Stimulated activated CD8-positive, alpha-beta memory T cell treated with anti-CD3 and anti-CD28 coated beads, Interleukin-15, amount 100 ng/mL, for 4 hours (primary cell): ENCODE results near the gene PARD6G.
"Not testable (repeated sequence)": the region's sequence is repeated elsewhere in the genome, so short reads cannot be mapped to it uniquely, and the experiment has no call there.

Experiments
- DNase-seq, 2 donors: peaks; one replicate each; pipeline ENCODE4 v3.0.0-alpha.2; 2020; ENCODE audit warnings: low read depth in 2 of 2

Gene PARD6G

GRCh38 chr18:80171054-80171872 lies 76.1 kb downstream of the PARD6G start:
- no peak for DNase-seq

DNA sequence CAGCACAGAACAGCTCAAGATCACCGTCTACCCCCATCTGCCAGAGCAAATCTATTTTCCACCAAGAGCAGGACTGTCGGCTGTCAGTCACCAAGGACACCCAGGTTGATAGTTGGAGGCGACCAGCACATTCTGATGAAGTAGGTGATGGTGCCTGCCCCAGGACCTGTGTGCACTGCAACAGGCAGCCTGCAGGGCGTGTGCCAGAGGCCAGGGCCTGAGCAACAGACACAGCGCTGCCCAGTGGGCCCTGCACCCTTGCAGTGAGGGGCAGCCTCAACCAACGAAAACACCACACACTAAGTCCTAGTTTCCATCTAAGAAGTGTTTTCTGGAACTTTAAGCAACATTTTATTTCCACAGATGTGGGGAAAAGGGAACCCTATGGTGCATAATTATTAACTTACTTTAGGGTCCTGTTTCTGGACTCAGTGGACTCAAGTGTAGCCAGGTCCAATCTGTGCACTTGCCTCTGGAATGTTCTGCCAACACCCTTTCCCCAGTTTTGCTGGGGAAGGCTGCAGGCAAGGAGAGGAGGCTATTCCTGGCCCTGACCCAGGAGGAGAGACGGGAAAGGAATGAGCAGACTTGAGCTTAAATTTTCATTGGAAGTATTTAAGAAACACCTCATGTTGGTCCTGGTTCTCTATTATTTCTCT lies 76.8 kb downstream of the PARD6G start:
- DNase-seq: no peak

- no peak for DNase-seq
Observed at GRCh38 chr18:80169607-80170006, 77.7 kb downstream of the PARD6G start.

DNA sequence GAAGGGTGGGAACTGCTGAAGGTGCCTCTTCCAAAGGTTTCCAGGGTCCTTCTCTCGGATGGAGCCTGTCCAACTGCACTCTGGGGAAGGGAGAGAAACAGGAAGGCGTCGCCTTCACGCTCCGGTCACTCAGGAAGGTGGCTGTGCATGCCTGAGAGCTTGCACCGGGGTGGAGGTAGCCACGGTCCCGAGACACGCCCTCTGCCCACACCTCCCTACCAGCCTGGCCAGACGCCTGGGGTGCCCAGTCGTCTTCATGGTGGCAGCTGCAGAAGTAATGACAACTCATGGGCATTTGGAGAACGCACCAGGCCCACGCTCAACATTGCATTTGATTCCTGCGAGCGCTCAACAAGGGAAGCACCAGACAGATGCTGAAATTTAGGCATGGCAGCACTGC lies 78.3 kb downstream of the PARD6G start:
- no peak for DNase-seq

GRCh38 chr18:80168346-80168745 lies 79.0 kb downstream of the PARD6G start:
- no peak for DNase-seq

DNA sequence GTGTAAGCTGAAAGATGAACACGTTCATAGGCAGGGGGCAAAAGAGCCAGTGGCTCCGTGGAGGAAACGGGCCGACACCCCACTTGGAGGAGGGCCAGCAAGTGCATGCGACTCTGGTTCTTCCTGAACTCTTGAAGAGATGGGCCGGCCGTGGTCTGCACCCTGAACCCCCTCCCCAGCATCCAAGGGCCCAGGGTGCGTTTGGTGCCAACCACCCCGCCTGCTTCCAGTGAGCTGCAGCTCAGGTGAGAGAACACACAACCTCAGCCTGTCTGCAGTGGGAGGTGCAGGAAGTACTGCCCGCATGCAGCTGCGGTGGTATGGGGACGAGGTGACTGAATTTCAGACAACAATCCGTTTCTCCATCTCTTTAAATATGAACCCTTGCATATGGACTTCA lies 79.4 kb downstream of the PARD6G start:
- DNase-seq: no peak

DNA sequence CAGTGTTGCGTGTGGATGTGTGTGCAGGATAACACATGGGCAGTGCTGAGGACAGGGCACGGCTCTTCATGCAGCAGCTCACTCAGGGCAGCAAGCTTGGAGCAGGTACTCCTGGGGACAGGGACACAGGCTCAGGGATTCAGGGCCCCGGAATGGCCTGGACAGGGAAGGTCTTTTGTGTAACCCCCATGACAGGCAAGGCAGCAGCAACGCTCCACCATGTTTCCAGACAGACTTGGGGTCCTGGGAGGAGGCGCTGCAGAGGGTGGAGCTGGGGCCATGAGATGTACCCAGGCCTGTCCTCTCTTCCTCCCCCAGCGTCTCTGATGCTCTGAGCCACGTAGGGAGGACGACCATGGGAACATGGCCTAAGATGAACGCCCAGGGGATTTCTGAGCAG lies 80.0 kb downstream of the PARD6G start:
- no peak for DNase-seq

DNA sequence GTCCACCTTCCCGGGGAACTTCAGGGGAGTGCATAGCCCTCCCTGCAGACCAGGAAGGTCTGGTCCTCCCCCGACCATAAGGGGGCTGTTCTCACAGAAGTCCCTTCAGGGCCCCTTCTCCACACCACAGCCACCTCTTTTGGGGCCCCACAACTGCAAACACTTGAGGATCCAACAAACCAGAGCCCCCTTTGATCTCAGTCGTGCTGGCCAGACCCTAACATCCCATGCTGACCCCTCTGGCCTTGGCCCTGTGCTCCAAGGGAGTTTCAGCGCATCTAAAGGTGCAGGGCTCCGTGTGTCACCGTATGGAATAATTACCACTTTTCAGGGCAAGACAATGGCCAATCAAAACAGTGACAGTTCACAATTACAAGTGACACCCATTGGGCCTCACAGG lies 80.6 kb downstream of the PARD6G start:
- DNase-seq: no peak

GRCh38 chr18:80166240-80166639 lies 81.1 kb downstream of the PARD6G start:
- DNase-seq: no peak

GRCh38 chr18:80164727-80165355 lies 82.5 kb downstream of the PARD6G start:
- DNase-seq: not testable (repeated sequence)

DNA sequence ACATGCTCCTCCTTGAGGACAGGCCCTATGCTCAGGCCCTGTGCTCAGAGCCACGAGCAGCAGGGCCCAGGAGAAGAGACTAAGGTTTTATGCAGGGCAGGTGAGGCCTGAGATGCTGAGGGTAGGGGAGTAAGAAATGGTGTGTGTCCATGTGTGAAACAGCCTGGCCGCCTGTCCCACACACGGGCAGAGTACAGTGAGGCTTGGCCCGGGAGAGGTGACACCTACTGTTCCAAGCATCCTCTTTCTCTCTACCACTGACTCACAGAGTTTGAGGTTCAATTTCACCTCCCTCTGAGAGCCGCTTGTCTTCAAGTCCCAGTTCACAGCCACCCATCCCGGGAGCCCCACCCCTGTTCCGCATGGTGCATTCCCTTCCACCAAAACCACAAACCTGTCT lies 84.1 kb downstream of the PARD6G start:
- no peak for DNase-seq

- DNase-seq: no peak
Observed at GRCh38 chr18:80161781-80162417, 85.4 kb downstream of the PARD6G start.

DNA sequence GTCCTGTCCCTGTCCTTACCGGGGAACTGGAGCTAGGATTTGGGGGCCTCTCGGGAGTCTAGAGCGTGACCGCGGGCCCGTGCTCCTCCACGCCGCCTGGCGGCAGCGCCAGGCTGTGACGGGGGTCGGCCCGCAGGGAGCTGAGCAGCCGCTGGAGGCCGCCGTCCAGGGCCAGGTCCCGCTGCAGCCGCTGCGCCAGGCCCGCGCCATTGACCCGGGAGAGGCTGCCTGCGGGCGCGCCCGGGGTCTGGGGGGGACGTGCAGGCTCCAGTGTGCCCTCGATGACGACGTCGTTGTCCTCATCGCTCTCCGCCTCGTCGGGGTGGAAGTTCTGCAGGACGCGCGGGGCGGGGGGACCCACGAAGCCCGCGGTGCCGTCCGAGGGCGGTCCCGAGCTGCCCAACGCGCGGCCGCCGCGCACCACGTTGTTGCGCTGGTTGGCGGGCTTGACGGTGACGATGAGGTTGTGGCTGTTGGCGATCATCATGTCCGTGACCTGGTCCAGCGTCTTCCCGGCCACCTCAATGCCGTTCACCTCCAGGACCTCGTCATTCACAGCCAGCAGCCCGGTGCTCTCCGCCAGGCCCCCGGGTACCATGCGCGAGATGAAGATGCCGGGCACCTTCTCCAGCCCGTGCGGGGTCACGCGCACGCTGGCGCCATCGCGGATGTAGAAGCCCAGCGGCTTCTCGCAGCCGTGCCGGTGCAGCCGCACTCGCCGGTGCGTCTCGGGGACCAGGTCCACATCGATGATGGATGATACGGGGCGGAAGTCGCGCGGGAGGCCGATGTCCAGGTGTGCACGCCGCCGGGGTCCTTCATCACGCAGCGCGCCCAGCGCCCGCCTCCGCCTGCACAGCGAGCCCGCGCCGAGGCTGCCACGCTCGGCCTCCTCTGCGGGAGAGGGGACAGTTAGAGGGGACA lies 87.3 kb downstream of the PARD6G start:
- no peak for DNase-seq

DNA sequence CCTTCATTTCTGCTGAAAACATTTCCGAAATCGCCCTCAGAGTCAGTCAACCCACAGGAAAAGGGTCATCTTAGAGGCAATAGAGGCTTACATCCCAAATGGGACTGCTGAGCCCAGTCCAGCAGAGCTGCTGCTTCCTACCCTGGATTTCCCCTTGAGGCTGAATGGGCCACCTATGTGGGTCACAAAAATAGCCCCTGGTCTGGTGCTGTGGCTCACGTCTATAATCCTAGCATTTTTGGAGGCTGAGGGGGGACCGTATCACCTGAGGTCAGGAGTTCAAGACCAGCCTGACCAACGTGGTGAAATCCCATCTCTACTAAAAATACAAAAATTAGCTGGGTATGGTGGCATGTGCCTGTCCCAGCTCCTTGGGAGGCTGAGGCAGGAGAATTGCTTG lies 88.9 kb downstream of the PARD6G start:
- DNase-seq: no peak

DNA sequence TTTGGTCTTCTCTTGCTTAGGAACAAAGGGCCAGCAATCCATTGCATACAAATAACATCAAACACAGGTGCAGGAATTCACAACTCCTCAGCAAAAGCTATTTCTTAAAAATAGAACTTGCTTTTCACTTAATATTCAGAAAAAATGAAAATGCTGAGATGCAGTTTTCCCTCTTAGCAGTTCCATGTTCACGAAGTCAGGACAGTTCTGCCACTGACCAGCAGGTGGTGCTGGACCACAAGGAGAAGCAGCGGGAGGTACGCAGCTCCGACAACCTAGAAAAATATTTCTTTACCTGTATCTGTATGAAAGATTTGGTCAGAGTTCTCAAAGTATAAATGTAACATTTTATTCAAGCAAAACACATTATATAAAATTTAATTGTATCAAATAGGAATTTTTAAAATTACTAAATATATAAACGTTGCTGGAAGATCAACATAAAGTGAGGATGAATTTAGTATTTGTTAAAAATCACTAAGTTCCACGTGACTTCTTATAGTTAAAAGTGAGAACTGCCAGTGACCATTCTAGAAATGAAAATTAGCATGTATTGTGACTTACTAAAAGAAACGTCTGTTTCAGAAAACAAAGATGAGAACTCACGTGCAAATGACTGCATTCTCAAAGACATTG lies 89.5 kb downstream of the PARD6G start:
- peak; percentile 32 to 52 for DNase-seq

GRCh38 chr18:80154293-80154692 lies 93.0 kb downstream of the PARD6G start:
- DNase-seq: no peak

DNA sequence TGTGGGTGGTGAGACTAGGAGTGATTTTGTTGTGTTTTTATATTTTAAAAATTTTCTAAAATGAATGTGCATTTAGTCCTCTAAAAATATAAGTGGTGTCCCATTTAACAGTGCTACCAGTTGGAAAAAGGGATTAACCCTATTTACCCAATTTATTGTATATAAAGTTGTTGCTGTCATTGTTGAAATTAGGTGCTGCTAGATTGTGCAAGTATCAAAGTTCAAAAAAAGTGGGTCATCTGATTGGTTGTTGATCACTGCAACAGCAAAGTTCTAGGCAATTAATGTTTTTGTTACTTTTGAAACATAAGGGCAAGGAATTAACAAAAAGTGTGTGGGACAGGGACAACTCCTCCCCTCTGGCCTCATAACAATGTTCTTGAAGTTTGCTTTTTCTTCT lies 97.6 kb downstream of the PARD6G start:
- DNase-seq: no peak

DNA sequence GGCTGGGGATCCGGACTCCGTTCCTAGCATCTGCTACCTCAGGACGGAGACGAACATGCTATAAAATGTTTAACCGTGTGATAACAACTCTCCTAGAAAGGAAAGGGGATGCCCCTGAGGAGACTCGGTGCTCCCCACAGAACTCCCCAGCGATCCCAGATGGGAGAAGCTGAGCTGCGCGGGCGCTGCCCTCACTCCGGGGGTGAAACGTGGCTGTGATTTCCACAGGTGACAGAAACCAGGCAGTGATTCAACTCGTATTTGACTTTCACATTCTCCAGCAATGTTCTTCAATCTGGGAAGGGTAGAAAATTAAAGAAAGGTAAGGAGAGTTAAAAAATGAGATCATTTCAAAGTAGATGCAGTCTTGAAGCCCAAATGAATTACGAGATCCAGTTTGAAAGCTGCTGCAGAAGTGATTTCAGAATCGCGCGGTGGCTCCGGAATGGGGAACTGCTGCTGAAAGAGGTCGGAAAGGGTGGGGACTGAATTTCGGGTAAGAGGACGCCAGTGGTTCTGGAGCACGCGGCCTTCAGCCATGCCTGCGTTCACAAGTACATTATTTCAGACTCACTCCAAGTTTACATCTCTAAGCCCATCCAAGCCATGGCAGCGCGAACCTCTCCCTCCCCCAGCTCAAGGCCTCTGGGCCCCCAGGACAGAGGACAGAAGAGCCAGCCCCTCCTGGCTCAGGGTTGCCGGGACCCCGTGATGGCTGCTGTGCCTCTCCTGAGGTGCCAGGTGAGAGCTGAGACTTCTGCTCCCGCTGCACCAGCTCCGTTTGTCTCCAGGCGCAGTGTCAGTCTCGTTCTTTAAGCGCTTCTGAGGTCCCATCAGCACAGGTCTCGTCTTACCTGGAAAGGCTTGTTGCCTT lies 98.8 kb downstream of the PARD6G start:
- DNase-seq: no peak

- peak; percentile 46 to 60 for DNase-seq
Observed at GRCh38 chr18:80147418-80148325, 99.6 kb downstream of the PARD6G start.
